Neuronal stem cell (in vitro differentiated cells): ENCODE data around the gene KLHL25.

Source experiments
- DNase-seq: peaks from one replicate; pipeline ENCODE4 v3.0.0-alpha.2; 2013; ENCODE audit warnings: low spot score
- H2AFZ ChIP-seq: one replicate; pipeline ENCODE4 v1.6.1; 2013; ENCODE audit warnings: mild to moderate bottlenecking, low read length, inconsistent platforms
- H2AK5ac ChIP-seq: 2 replicates; pipeline ENCODE4 v1.6.1; 2013; ENCODE audit warnings: low read depth, mild to moderate bottlenecking, inconsistent platforms, low read length, moderate library complexity, mixed read lengths
- H2BK120ac ChIP-seq: 2 replicates; pipeline ENCODE4 v1.6.1; 2013; ENCODE audit warnings: low read depth, mild to moderate bottlenecking, inconsistent platforms, low read length, moderate library complexity, mixed read lengths
- H2BK12ac ChIP-seq: one replicate; pipeline ENCODE4 v1.6.1; 2013; ENCODE audit warnings: low read length, inconsistent platforms
- H2BK15ac ChIP-seq: 2 replicates; pipeline ENCODE4 v1.6.1; 2013; ENCODE audit warnings: mild to moderate bottlenecking, low read length, inconsistent platforms, mixed read lengths
- H2BK5ac ChIP-seq: one replicate; pipeline ENCODE4 v1.6.1; 2013; ENCODE audit warnings: inconsistent platforms, mild to moderate bottlenecking, low read length, moderate library complexity
- H3K14ac ChIP-seq: one replicate; pipeline ENCODE4 v1.6.1; 2013; ENCODE audit warnings: low read length, inconsistent platforms
- H3K18ac ChIP-seq: 2 replicates; pipeline ENCODE4 v1.6.1; 2013; ENCODE audit warnings: low read length, inconsistent platforms
- H3K23ac ChIP-seq: 2 replicates; pipeline ENCODE4 v1.6.1; 2013; ENCODE audit warnings: low read depth, mild to moderate bottlenecking, mixed read lengths, low read length, inconsistent platforms; ENCODE audit not compliant: poor library complexity
- H3K27ac ChIP-seq: replicated peaks from 3 replicates; pipeline ENCODE4 v1.5.1; 2013; ENCODE audit warnings: low read length, inconsistent platforms
- H3K27me3 ChIP-seq, 3 experiments: 2 replicates each; pipeline ENCODE4 v1.6.1; 2013; ENCODE audit warnings: low read length in 3 of 3, mild to moderate bottlenecking in 2 of 3, inconsistent platforms in 1 of 3, low read depth in 1 of 3, mixed read lengths in 1 of 3, moderate library complexity in 1 of 3; ENCODE audit not compliant: control insufficient read depth in 3 of 3, insufficient read depth in 3 of 3
- H3K36me3 ChIP-seq, 2 donors: replicated peaks in 1 of 2; 2 replicates each; pipeline ENCODE4 v1.6.1; 2013; ENCODE audit warnings: low read length in 2 of 2; ENCODE audit not compliant: control insufficient read depth in 2 of 2, insufficient read depth in 2 of 2
- H3K4ac ChIP-seq: 2 replicates; pipeline ENCODE4 v1.6.1; 2013; ENCODE audit warnings: inconsistent platforms, mild to moderate bottlenecking, low read length, moderate library complexity
- H3K4me1 ChIP-seq, 2 donors: 1 replicate in 1 of 2; 2 replicates in 1 of 2; pipeline ENCODE4 v1.6.1; 2013; ENCODE audit warnings: low read length in 2 of 2, low read depth in 1 of 2; ENCODE audit not compliant: control insufficient read depth in 2 of 2, insufficient read depth in 1 of 2
- H3K4me2 ChIP-seq: one replicate; pipeline ENCODE4 v1.6.1; 2013; ENCODE audit warnings: mild to moderate bottlenecking, low read length, inconsistent platforms; ENCODE audit not compliant: insufficient read depth, poor library complexity, severe bottlenecking
- H3K4me3 ChIP-seq, 2 donors: 2 replicates each; pipeline ENCODE4 v1.5.1; 2013; ENCODE audit warnings: low read length in 2 of 2, mild to moderate bottlenecking in 2 of 2, inconsistent platforms in 1 of 2, moderate library complexity in 1 of 2
- H3K79me1 ChIP-seq: one replicate; pipeline ENCODE4 v1.6.1; 2013; ENCODE audit warnings: low read depth, mild to moderate bottlenecking, inconsistent platforms, low read length, moderate library complexity
- H3K9ac ChIP-seq: one replicate; pipeline ENCODE4 v1.6.1; 2013; ENCODE audit warnings: mild to moderate bottlenecking, low read depth, low read length, inconsistent platforms; ENCODE audit not compliant: poor library complexity
- H3K9me3 ChIP-seq, 2 donors: replicated peaks in 1 of 2; 2 replicates each; pipeline versions ENCODE3 to v1.6.1; 2013; ENCODE audit warnings: low read length in 2 of 2, mild to moderate bottlenecking in 2 of 2, inconsistent platforms in 1 of 2, low read depth in 1 of 2, mixed read lengths in 1 of 2, moderate library complexity in 1 of 2; ENCODE audit not compliant: control insufficient read depth in 2 of 2, insufficient read depth in 1 of 2
- H4K8ac ChIP-seq: one replicate; pipeline ENCODE4 v1.6.1; 2013; ENCODE audit warnings: low read depth, mild to moderate bottlenecking, inconsistent platforms, low read length, moderate library complexity
- H4K91ac ChIP-seq: one replicate; pipeline ENCODE4 v1.6.1; 2013; ENCODE audit warnings: low read length, low read depth, mild to moderate bottlenecking, inconsistent platforms; ENCODE audit not compliant: poor library complexity
- WGBS, 2 donors: extraction: QIAGEN DNeasy Blood & Tissue Kit; methylation state at CpG; one replicate each; pipeline ENCODE4 v1.1.7; 2013; ENCODE audit warnings: missing lambda C conversion rate in 2 of 2, mixed read lengths in 1 of 2; ENCODE audit not compliant: insufficient read length in 2 of 2, insufficient replicate concordance in 1 of 2; ENCODE audit errors: extremely low coverage in 2 of 2; 5-methylcytosine and 5-hydroxymethylcytosine counted together

Gene KLHL25

GRCh38 chr15:85744579-85744978, 50.1 kb downstream of the KLHL25 start:
- H3K9me3 ChIP-seq, result no peaks in the 10 kb centered on the region
- H4K91ac ChIP-seq, result no peak overlapping the region
- H3K4ac ChIP-seq, result no peak overlapping the region
- H2BK15ac ChIP-seq, result no peak overlapping the region
- no peak overlapping the region for H2AK5ac ChIP-seq
- DNase-seq, result no peak
- H2BK120ac ChIP-seq, result no peak overlapping the region
- H2BK5ac ChIP-seq, result no peak overlapping the region
- H3K18ac ChIP-seq, result peak overlapping the region; percentile 40
- peaks cover 18 to 26% of the 10 kb centered on the region in 2 donors for H3K4me1 ChIP-seq
- H3K14ac ChIP-seq, result no peak overlapping the region
- peaks cover 32 to 100% of the 10 kb centered on the region in 2 donors for H3K36me3 ChIP-seq
- H3K79me1 ChIP-seq, result no peaks in the 10 kb centered on the region
- no CpG with 5 or more reads among the region's 10 CpGs for whole genome bisulfite sequencing, 2 donors
- H4K8ac ChIP-seq, result no peak overlapping the region
- H3K27me3 ChIP-seq, result no peaks in the 10 kb centered on the region
- no peak overlapping the region for H2AFZ ChIP-seq
- H3K23ac ChIP-seq, result no peak overlapping the region
- H2BK12ac ChIP-seq, result no peak overlapping the region
- no peak overlapping the region for H3K4me2 ChIP-seq
- no peak overlapping the region for H3K9ac ChIP-seq
- no peak overlapping the region for H3K4me3 ChIP-seq
- no peak overlapping the region for H3K27ac ChIP-seq

GRCh38 chr15:85743392-85744055, 51.2 kb downstream of the KLHL25 start:
- Histone ChIP-seq H2BK15ac (no peak overlapping the region), H3K4me1 (peaks cover 13 to 18% of the 10 kb centered on the region in 2 donors), H4K8ac (no peak overlapping the region), H4K91ac (no peak overlapping the region), H2BK12ac (no peak overlapping the region), H3K27ac (peak overlapping the region; percentile 10), H3K23ac (no peak overlapping the region), H3K27me3 (no peaks in the 10 kb centered on the region), H2AFZ (no peak overlapping the region), H2BK120ac (no peak overlapping the region), H3K36me3 (peaks cover 30 to 98% of the 10 kb centered on the region in 2 donors), H3K4me3 (no peak overlapping the region), H3K9ac (no peak overlapping the region), H3K4ac (no peak overlapping the region), H3K79me1 (no peaks in the 10 kb centered on the region), H3K18ac (no peak overlapping the region), H2AK5ac (no peak overlapping the region), H3K9me3 (no peaks in the 10 kb centered on the region), H3K14ac (no peak overlapping the region), H2BK5ac (no peak overlapping the region), H3K4me2 (no peak overlapping the region)
- WGBS, 2 donors, result no CpG with 5 or more reads among the region's 14 CpGs
- DNase-seq, result no peak

DNA sequence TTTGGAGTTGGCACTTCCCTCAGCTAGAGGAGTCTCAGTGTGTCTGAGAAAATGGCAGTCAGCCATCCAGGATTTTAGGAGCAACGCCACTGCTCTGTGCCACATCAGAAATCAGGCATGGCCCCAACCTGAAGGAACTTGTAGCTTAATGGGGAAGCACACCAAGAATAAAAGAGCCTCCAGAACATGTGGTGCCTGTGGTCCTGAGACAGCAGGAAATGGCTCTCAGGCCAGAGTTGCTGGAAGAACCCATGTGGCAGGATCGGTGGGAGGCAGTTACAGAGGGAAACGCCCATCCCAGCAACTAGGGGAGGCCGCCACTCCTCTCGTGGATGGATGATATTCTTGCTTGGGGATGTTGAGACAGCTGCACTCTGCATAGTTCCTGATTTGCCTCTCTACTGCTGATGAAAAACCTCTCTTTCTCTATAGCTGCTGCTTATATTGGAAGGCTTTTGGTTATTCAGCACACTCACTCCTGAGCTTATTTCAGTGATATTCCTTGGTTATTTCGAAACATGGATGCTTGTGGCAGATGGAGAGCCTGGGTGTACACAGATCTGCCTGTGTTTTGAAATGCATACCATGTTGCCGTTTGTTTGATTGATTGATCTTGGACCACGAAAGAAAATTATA, 52.4 kb downstream of the KLHL25 start:
- H3K27ac ChIP-seq, result no peak overlapping the region
- no peak overlapping the region for H3K4me2 ChIP-seq
- no CpG with 5 or more reads among the region's 8 CpGs for WGBS, 2 donors
- H3K9me3 ChIP-seq, result no peaks in the 10 kb centered on the region
- H2AK5ac ChIP-seq, result no peak overlapping the region
- H3K18ac ChIP-seq, result no peak overlapping the region
- H3K9ac ChIP-seq, result no peak overlapping the region
- DNase-seq, result no peak
- no peak overlapping the region for H3K4me3 ChIP-seq
- peaks cover 28 to 93% of the 10 kb centered on the region in 2 donors for H3K36me3 ChIP-seq
- H2AFZ ChIP-seq, result no peak overlapping the region
- H3K79me1 ChIP-seq, result no peaks in the 10 kb centered on the region
- no peak overlapping the region for H2BK15ac ChIP-seq
- H2BK120ac ChIP-seq, result no peak overlapping the region
- no peak overlapping the region for H4K91ac ChIP-seq
- H3K4me1 ChIP-seq, result peaks cover 13 to 18% of the 10 kb centered on the region in 2 donors
- no peak overlapping the region for H4K8ac ChIP-seq
- H3K14ac ChIP-seq, result no peak overlapping the region
- no peak overlapping the region for H2BK12ac ChIP-seq
- no peaks in the 10 kb centered on the region for H3K27me3 ChIP-seq
- H3K4ac ChIP-seq, result no peak overlapping the region
- no peak overlapping the region for H2BK5ac ChIP-seq
- H3K23ac ChIP-seq, result no peak overlapping the region

- H3K18ac ChIP-seq, result no peak overlapping the region
- H3K9me3 ChIP-seq, result no peaks in the 10 kb centered on the region
- no peak for DNase-seq
- H2BK5ac ChIP-seq, result no peak overlapping the region
- H4K91ac ChIP-seq, result no peak overlapping the region
- peaks cover 23 to 93% of the 10 kb centered on the region in 2 donors for H3K36me3 ChIP-seq
- H3K4me3 ChIP-seq, result no peak overlapping the region
- H2AK5ac ChIP-seq, result no peak overlapping the region
- no CpG with 5 or more reads among the region's 11 CpGs for WGBS, 2 donors
- no peaks in the 10 kb centered on the region for H3K27me3 ChIP-seq
- H3K79me1 ChIP-seq, result no peaks in the 10 kb centered on the region
- H2AFZ ChIP-seq, result no peak overlapping the region
- no peak overlapping the region for H4K8ac ChIP-seq
- no peak overlapping the region for H3K9ac ChIP-seq
- no peak overlapping the region for H3K23ac ChIP-seq
- H2BK120ac ChIP-seq, result no peak overlapping the region
- no peak overlapping the region for H3K4me2 ChIP-seq
- peaks cover 13 to 16% of the 10 kb centered on the region in 2 donors for H3K4me1 ChIP-seq
- no peak overlapping the region for H2BK12ac ChIP-seq
- no peak overlapping the region for H3K27ac ChIP-seq
- no peak overlapping the region for H3K4ac ChIP-seq
- H2BK15ac ChIP-seq, result no peak overlapping the region
- no peak overlapping the region for H3K14ac ChIP-seq
These were observed 53.1 kb downstream of the KLHL25 start for GRCh38 chr15:85741662-85742061.
